DOHH2 (cell line): ENCODE data around the gene CEP131.

Experiments
- EZH2phosphoT487 ChIP-seq: fragments of 200-600 bp; sonication (generic); IDR thresholded peaks from 2 replicates; pipeline ENCODE4 v1.6.1; 2017; ENCODE audit warnings: borderline replicate concordance, mild to moderate bottlenecking, antibody characterized with exemption, low read length, moderate library complexity, mixed read lengths
- TF ChIP-seq, protein P1 (sequence below): fragments of 200-600 bp; sonication (generic); IDR thresholded peaks from one replicate; pipeline ENCODE4 v1.5.1; 2014; ENCODE audit warnings: antibody characterized with exemption, mild to moderate bottlenecking, low read depth, low read length; ENCODE audit not compliant: poor library complexity, severe bottlenecking

DNA sequence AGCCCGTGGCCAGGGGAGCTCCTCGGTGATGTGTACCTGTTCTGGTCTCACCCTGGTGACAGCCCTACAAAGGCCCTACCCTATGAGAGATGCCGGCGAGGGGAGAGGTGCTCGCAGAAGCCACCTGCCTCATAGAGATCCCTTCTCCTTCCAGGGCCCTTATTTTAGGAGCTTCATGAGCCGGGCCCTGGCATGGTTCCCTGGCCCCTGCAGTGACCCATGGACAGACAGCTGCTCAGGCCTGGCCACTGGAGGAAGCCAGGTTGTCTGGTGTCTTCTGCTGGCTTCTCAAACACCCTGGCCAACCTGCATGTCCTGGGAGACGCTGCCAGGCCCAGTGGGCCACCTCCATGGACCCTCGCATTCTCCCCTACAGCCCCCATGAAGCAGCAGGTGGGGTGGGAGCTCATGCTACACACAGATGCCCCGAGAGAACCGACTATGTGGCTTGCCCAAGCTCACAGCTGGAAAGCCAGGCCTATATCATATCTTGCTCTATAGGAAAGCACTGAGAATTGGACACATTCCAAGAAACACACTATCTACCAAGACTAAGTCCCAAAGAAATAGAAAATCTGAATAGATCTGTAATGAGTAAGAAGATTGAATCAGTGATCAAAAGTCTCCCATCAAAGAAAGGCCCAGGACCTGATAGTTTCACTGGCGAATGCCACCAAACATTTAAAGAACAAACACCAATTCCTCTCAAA, 49.6 kb downstream of the CEP131 start:
- TF ChIP-seq, protein P1, sequence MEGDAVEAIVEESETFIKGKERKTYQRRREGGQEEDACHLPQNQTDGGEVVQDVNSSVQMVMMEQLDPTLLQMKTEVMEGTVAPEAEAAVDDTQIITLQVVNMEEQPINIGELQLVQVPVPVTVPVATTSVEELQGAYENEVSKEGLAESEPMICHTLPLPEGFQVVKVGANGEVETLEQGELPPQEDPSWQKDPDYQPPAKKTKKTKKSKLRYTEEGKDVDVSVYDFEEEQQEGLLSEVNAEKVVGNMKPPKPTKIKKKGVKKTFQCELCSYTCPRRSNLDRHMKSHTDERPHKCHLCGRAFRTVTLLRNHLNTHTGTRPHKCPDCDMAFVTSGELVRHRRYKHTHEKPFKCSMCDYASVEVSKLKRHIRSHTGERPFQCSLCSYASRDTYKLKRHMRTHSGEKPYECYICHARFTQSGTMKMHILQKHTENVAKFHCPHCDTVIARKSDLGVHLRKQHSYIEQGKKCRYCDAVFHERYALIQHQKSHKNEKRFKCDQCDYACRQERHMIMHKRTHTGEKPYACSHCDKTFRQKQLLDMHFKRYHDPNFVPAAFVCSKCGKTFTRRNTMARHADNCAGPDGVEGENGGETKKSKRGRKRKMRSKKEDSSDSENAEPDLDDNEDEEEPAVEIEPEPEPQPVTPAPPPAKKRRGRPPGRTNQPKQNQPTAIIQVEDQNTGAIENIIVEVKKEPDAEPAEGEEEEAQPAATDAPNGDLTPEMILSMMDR, result no peak
- TF ChIP-seq EZH2phosphoT487, result no peak
